Right atrium auricular region (tissue), 2 donors: ENCODE measurements around the gene DDX47. TPM values are rescaled to one million over a fixed set of nuclear protein-coding genes. Genes with fewer than 3 reads are reported as not detected.
"Not testable (repeated sequence)": the region's sequence is repeated elsewhere in the genome, so short reads cannot be mapped to it uniquely, and the experiment has no call there.

Experiments used
- DNase-seq: peaks from one replicate; pipeline ENCODE4 v3.0.0-alpha.2; 2019; ENCODE audit warnings: low spot score
- H3K27ac ChIP-seq, 2 donors: fragments of 200-600 bp; sonication (generic); 1 replicate in 1 of 2; 2 replicates in 1 of 2; pipeline ENCODE4 v1.5.1; 2016 to 2019
- H3K27me3 ChIP-seq, 2 donors: fragments of 200-600 bp; sonication (generic); one replicate each; pipeline versions ENCODE4 v1.5.1 to v1.6.0; 2017 to 2019
- H3K36me3 ChIP-seq: fragments of 200-600 bp; sonication (generic); one replicate; pipeline ENCODE4 v1.5.1; 2016
- H3K4me1 ChIP-seq, 2 donors: fragments of 200-600 bp; sonication (generic); one replicate each; pipeline versions ENCODE4 v1.5.1 to v1.6.0; 2017 to 2019
- H3K4me3 ChIP-seq, 2 donors: fragments of 200-600 bp; sonication (generic); 1 replicate in 1 of 2; 2 replicates in 1 of 2; pipeline ENCODE4 v1.5.1; 2017 to 2019; ENCODE audit warnings: mild to moderate bottlenecking in 1 of 2, moderate library complexity in 1 of 2
- H3K9me3 ChIP-seq, 2 donors: fragments of 200-600 bp; sonication (generic); one replicate each; pipeline ENCODE4 v1.5.1; 2019
- total RNA-seq, 2 donors: library from RNA; depleted of rRNA; stranded (reverse); fragments of >200 nt; gene quantifications; one replicate each; pipeline ENCODE4 v1.1.0, GENCODE V29; 2016
- TF ChIP-seq, protein P1 (sequence below), 2 donors: fragments of 200-600 bp; sonication (generic); IDR thresholded peaks; one replicate each; pipeline ENCODE4 v1.5.1; 2019; ENCODE audit warnings: antibody characterized with exemption in 2 of 2

The DDX47 gene
- total RNA-seq, 2 donors from 2014 or later = 24.1 to 35.6 TPM

DNA sequence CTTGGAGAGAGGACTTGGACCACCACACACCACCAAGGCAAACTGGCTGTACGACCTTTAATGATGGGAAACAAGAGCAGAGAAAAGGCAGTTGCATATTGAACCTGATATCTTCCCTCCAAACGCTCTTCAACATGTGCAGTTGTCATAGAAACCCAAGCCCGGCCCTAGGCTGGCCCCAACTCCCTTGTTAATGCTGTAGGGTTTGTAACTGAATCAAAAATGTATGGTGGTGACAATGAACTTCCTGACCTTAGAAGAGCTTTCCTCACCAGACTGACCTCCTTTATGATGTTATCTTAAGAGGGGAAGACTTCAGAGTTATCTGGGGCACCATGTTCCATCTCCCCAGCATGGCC is 15.4 kb upstream of the DDX47 start:
- no peak for DNase-seq
- H3K4me1 ChIP-seq = peaks cover 0 to under 1% of the 10 kb centered on the region in 2 donors
- no peaks in the 10 kb centered on the region for H3K27me3 ChIP-seq
- no peak overlapping the region for H3K27ac ChIP-seq
- H3K36me3 ChIP-seq = no peaks in the 10 kb centered on the region
- no peaks in the 10 kb centered on the region for H3K9me3 ChIP-seq
- H3K4me3 ChIP-seq = no peak overlapping the region
- TF ChIP-seq, protein P1, sequence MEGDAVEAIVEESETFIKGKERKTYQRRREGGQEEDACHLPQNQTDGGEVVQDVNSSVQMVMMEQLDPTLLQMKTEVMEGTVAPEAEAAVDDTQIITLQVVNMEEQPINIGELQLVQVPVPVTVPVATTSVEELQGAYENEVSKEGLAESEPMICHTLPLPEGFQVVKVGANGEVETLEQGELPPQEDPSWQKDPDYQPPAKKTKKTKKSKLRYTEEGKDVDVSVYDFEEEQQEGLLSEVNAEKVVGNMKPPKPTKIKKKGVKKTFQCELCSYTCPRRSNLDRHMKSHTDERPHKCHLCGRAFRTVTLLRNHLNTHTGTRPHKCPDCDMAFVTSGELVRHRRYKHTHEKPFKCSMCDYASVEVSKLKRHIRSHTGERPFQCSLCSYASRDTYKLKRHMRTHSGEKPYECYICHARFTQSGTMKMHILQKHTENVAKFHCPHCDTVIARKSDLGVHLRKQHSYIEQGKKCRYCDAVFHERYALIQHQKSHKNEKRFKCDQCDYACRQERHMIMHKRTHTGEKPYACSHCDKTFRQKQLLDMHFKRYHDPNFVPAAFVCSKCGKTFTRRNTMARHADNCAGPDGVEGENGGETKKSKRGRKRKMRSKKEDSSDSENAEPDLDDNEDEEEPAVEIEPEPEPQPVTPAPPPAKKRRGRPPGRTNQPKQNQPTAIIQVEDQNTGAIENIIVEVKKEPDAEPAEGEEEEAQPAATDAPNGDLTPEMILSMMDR (IDR thresholded peaks at IDR 0.05) = no peak

DNA sequence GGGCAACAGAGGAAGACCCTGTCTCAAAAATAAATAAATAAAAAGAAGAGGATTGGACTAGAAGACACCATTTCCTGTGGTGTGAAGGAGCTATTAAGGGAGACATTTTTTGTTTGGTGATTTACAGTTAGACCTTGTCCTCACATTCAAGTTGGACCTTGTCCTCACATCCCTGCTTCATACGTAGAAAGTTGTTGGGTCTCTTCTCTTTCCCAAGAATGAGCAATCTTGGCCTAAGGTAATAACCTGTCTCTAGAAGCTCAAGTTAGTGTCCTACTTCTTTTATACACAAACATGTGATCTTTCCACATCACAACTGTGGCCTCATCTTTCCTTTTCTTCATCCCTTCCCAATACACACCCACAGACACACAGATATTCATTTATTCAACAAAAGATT is 14.7 kb upstream of the DDX47 start:
- no peaks in the 10 kb centered on the region for H3K9me3 ChIP-seq
- no peaks in the 10 kb centered on the region for H3K27me3 ChIP-seq
- TF ChIP-seq, protein P1 (IDR thresholded peaks at IDR 0.05) = no peak
- no peaks in the 10 kb centered on the region for H3K36me3 ChIP-seq
- H3K27ac ChIP-seq = no peak overlapping the region
- H3K4me3 ChIP-seq = no peak overlapping the region
- H3K4me1 ChIP-seq = peaks cover 0 to 7% of the 10 kb centered on the region in 2 donors
- DNase-seq = no peak

DNA sequence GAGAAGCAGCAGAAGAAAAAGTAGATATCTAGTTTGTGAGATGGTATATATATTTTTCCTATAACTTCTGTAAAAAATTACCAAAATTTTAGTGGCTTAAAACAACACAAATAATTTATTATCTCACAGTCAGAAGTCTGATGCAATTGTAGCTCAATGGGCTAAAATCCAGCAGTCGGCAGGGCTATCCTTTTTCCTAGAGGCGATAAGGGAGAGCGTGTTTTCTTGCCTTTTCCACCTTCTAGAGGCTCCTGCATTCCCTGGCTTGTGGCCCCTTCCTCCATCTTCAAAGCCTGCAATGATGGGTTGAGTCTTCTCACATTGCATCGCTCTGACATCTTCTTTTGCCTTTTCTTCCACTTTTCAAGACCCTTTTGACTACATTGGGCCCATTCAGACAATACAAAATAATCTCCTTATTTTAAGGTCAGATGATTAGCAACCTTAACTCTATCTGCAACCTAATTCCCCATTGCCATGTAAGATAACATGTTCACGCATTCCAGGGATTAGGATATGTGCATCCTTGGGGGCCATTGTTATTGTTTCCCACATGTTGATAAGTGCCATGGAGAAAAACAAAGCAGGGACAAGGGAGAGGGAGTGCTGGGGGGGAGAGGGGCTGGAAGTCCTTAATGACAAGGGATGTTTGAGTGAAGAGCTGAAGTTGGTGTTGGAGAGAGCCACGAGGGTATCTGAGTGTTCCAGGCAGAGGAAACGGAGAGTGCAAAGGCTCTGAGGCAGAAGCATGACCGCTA is 13.8 kb upstream of the DDX47 start:
- peaks cover 0 to 10% of the 10 kb centered on the region in 2 donors for H3K4me1 ChIP-seq
- no peak for DNase-seq
- no peaks in the 10 kb centered on the region for H3K27me3 ChIP-seq
- H3K4me3 ChIP-seq = no peak overlapping the region
- H3K9me3 ChIP-seq = no peaks in the 10 kb centered on the region
- TF ChIP-seq, protein P1 (IDR thresholded peaks at IDR 0.05) = no peak
- H3K36me3 ChIP-seq = no peaks in the 10 kb centered on the region
- H3K27ac ChIP-seq = no peak overlapping the region

DNA sequence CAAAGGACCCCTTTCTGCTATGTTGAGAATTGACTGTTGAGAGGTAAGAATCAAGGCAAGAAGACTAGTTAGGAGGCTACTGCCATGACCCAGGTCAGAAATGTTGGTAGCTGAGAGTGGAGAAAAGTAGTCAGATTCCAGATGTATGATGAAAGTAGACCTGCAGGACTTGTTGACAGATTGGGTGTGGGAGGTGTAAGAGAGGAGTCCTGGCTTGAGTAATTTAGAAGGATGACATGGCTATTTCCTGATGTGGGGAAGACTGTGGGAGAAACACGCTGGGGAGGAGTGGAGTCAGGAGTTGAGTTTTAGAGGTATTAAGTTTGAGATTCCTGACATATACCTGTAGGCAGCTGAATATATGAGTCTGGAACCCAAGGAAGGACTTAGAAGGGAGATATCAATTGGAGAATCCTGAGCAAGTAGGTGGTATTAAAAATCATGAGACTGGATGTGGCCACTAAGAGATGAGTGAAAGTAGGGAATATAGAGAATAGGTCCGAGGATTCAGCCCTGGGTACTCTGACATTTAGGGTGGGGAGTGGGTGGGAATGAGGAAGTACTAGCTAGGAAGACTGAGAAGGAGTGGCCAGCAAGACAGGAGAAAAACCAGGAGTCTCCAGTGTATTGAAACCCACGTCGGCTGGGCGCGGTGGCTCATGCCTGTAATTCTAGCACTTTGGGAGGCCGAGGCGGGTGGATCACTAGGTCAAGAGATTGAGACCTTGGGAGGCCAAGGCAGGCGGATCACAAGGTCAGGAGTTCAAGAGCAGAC is 12.6 kb upstream of the DDX47 start:
- Histone ChIP-seq H3K27ac (no peak overlapping the region), H3K27me3 (no peaks in the 10 kb centered on the region), H3K9me3 (no peaks in the 10 kb centered on the region), H3K4me3 (no peak overlapping the region), H3K36me3 (no peaks in the 10 kb centered on the region), H3K4me1 (peaks cover 0 to 10% of the 10 kb centered on the region in 2 donors)
- TF ChIP-seq, protein P1 (IDR thresholded peaks at IDR 0.05) = no peak
- no peak for DNase-seq

DNA sequence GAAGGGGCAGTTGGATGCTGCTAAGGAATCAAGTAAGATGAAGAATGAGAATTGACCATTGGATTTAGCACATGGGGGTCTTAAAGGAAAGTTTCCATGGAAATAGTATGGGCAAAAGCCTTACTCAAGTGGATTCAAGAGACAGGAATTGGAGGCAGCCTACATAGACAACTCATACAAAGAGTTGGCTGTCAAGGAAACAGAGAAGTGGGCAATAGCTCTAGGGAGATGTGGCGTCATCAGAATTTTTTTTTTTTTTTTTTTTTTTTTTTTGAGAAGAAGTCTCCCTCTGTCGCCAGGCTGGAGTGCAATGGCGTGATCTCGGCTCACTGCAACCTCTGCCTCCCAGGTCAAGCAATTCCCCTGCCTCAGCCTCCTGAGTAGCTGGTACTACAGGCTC is 11.5 kb upstream of the DDX47 start:
- not testable (repeated sequence) for H3K4me3 ChIP-seq, H3K27ac ChIP-seq, H3K27me3 ChIP-seq, H3K36me3 ChIP-seq, H3K9me3 ChIP-seq, DNase-seq
- peaks cover 0 to 10% of the 10 kb centered on the region in 2 donors for H3K4me1 ChIP-seq

DNA sequence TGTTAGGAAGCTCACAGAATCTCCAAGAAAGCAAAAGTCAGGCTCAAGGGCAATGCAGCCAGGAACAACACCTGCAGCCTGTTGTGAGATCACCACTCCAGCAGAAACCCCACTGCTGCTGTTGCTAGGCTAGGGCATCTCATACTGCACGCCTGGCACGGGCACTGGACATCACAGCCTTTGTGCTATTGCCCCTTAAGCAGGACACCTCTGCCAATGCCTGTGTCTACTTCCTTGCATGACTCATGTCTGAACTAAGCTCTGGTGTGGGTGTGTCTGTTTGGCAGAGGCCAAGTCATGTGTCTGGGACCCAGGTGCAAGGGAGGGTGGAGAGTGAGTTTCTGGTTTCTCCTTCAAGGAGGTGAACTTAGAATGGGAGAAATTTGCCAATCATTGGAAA is 10.0 kb upstream of the DDX47 start:
- peak; percentile 69 for DNase-seq
- TF ChIP-seq, protein P1 (IDR thresholded peaks at IDR 0.05) = no peak
- Histone ChIP-seq H3K36me3 (no peaks in the 10 kb centered on the region), H3K4me1 (peaks cover 0 to 20% of the 10 kb centered on the region in 2 donors), H3K4me3 (no peak overlapping the region), H3K27me3 (no peaks in the 10 kb centered on the region), H3K27ac (no peak overlapping the region), H3K9me3 (no peaks in the 10 kb centered on the region)
